Astrocyte (in vitro differentiated cells and primary cell): ENCODE data around the gene NDUFS8.

ENCODE experiments used
- CTCF ChIP-seq: IDR thresholded peaks from 2 replicates; pipeline ENCODE4 v1.5.1; 2011; ENCODE audit warnings: low read depth, mild to moderate bottlenecking, inconsistent platforms, low read length, moderate library complexity; ENCODE audit not compliant: insufficient read depth
- EZH2 ChIP-seq: IDR thresholded peaks from 2 replicates; pipeline ENCODE4 v1.6.1; 2012; ENCODE audit warnings: mild to moderate bottlenecking, low read length, inconsistent platforms; ENCODE audit not compliant: insufficient read depth

- TF ChIP-seq CTCF (no peak), EZH2 (no peak)
Measured at GRCh38 chr11:68040957-68041591, 10.6 kb downstream of the NDUFS8 start.
